Stimulated activated CD8-positive, alpha-beta memory T cell treated with anti-CD3 and anti-CD28 coated beads, Interleukin-4, amount 100 ng/mL, for 1 hour (primary cell): ENCODE data around the gene OR56A4.
"Not testable (repeated sequence)": the region's sequence is repeated elsewhere in the genome, so short reads cannot be mapped to it uniquely, and the experiment has no call there.

Source experiments
- DNase-seq, 2 donors: peaks; one replicate each; pipeline ENCODE4 v3.0.0-alpha.2; 2020; ENCODE audit warnings: low read depth in 2 of 2, low spot score in 1 of 2

The OR56A4 gene

DNA sequence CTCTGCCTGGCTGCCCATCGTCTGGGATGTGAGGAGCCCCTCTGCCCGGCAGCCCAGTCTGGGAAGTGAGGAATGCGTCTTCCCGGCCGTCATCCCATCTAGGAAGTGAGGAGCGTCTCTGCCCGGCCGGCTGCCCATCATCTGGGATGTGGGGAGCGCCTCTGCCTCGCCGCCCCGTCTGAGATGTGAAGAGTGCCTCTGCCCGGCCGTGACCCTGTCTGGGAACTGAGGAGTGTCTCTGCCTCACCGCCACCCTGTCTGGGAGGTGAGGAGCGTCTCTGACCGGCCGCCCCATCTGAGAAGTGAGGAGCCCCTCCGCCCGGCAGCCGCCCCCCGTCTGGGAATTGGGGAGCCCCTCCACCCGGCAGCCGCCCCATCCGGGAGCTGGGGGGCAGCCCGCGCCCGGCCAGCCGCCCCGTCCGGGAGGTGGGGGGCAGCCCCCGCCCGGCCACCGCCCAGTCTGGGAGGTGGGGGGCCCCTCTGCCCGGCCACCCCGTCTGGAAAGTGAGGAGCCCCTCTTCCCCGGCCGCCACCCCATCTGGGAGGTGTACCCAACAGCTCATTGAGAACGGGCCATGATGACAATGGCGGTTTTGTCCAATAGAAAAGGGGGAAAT, 45.9 kb downstream of the OR56A4 start:
- DNase-seq, result not testable (repeated sequence)

DNA sequence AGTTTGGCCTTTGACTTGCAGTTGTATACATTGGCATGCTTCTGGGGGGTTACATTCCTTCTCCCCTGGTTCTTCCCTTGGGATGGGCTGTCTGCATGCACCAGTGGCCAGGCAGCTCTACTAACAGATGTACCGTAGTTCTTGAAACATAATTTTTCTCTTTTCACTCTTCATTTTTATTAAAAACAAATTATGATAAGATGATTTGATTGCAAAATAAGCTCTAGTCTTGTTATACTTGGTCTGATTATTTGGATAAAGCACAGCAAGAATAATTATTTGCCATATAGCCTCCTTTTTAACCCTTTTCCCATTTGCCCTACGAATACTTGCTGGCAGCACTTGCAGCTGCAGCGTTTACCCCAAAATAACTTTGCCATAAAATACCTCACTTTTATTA, 51.2 kb downstream of the OR56A4 start:
- DNase-seq, result no peak
